A549 treated with AZD9567 at 1 μM for 4 hours (cell line): ENCODE measurements around the gene NPHS1. TPM values are rescaled to one million over a fixed set of nuclear protein-coding genes. Genes with fewer than 3 reads are reported as not detected.

Experiments used
- total RNA-seq: library from RNA; stranded (reverse); fragments of 200-300 nt; extraction: Qiagen RNA extraction; gene quantifications from 5 replicates; pipeline ENCODE4 v1.2.3, GENCODE V29; 2022; ENCODE audit not compliant: insufficient read depth

Gene NPHS1, protein sequence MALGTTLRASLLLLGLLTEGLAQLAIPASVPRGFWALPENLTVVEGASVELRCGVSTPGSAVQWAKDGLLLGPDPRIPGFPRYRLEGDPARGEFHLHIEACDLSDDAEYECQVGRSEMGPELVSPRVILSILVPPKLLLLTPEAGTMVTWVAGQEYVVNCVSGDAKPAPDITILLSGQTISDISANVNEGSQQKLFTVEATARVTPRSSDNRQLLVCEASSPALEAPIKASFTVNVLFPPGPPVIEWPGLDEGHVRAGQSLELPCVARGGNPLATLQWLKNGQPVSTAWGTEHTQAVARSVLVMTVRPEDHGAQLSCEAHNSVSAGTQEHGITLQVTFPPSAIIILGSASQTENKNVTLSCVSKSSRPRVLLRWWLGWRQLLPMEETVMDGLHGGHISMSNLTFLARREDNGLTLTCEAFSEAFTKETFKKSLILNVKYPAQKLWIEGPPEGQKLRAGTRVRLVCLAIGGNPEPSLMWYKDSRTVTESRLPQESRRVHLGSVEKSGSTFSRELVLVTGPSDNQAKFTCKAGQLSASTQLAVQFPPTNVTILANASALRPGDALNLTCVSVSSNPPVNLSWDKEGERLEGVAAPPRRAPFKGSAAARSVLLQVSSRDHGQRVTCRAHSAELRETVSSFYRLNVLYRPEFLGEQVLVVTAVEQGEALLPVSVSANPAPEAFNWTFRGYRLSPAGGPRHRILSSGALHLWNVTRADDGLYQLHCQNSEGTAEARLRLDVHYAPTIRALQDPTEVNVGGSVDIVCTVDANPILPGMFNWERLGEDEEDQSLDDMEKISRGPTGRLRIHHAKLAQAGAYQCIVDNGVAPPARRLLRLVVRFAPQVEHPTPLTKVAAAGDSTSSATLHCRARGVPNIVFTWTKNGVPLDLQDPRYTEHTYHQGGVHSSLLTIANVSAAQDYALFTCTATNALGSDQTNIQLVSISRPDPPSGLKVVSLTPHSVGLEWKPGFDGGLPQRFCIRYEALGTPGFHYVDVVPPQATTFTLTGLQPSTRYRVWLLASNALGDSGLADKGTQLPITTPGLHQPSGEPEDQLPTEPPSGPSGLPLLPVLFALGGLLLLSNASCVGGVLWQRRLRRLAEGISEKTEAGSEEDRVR (N-terminal part only)
- total RNA-seq: 0.47 to 0.70 TPM (median 0.57 TPM) in 4 of 5 replicates, not detected in the other

DNA sequence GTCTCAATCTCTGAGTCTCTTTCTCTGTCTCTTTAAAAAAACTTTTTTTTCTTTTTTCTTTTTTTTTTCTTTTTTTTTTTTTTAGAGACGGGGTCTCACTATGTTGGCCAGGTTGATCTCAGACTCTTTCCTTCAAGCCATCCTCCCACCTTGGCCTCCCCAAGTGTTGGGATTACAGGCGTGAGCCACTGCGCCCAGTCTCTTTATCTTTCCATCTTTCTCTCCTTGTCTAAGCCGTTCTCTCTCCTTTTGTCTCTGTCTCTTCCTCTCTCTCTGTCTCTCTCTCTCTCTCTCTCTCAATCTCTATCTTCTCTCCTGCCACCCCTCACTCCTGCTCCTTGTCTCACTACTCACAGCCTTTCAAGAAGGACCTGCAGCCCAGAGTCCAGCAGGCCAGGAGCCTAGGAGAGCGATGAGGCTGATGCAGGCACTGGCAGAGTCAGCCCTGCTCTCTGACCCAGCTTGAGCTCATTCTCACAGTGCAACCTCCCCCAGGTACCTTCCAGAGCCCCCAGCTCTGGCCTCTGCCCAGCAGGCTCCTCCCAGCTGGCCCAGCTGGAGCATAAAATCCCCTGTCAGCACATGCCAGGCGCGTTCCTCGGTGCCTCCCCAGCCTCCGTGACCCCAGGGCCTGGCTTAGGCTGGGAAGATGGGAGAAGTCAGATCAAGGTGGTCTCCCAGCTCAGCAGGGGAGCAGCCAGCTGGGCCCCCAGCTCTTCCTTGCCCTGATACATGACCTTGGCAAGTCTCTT, at the start of gene NPHS1:
TSS of gene NPHS1 (minus strand) at position 476 of the 752 bp plus-strand sequence. CDS start 667 bp downstream, outside the sequence.

DNA sequence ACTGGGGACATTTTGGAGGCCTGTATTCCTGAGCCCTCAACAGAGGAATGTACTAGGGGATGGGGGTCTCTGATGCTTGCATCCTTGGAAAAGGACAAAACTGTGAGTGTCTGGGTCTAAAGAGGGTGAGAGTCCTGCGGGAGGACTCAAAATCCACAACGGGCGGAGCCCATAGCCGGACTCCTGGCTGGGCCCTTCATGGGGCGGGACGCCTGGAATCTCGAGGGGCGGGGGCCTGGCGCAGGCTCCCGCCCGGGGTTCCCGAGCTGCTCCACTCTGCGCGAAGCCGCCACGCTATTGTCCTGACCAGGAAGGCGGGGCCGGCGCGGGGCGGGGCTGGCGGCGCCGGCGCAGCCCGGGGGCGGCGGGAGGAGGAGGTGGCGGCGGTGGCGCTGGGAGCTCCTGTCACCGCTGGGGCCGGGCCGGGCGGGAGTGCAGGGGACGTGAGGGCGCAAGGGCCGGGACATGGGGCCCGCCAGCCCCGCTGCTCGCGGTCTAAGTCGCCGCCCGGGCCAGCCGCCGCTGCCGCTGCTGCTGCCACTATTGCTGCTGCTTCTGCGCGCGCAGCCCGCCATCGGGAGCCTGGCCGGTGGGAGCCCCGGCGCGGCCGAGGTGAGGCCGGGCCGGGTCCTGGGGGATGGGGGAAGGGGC, 16.0 kb upstream of the NPHS1 start, which contains the start of gene APLP1:
TSS of gene APLP1 (plus strand) at position 403 of the 651 bp plus-strand sequence. CDS start at position 466, 63 bp downstream.

DNA sequence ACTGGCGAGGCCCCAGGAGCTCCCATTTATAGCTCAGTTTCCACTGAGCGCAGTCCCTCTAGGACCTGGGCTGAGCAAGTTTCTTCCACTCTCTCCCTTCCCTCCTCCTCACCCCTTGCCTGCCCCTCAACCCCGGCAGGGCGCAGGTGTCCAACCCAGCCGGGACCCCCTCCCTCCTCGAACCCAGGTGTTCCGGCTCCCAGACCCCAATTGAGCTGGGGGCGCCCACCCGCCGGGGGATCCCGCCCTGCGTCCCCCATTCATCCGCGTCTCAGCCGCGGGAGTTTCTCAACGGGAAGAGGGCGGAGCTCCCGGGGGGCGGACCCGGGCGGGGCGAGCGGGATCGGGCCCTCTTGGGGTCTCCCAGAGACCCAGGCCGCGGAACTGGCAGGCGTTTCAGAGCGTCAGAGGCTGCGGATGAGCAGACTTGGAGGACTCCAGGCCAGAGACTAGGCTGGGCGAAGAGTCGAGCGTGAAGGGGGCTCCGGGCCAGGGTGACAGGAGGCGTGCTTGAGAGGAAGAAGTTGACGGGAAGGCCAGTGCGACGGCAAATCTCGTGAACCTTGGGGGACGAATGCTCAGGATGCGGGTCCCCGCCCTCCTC, 4.3 kb upstream of the NPHS1 start, which contains the start of gene KIRREL2:
TSS of gene KIRREL2 (plus strand) at position 366 of the 604 bp plus-strand sequence. CDS start at position 575, 209 bp downstream.

DNA sequence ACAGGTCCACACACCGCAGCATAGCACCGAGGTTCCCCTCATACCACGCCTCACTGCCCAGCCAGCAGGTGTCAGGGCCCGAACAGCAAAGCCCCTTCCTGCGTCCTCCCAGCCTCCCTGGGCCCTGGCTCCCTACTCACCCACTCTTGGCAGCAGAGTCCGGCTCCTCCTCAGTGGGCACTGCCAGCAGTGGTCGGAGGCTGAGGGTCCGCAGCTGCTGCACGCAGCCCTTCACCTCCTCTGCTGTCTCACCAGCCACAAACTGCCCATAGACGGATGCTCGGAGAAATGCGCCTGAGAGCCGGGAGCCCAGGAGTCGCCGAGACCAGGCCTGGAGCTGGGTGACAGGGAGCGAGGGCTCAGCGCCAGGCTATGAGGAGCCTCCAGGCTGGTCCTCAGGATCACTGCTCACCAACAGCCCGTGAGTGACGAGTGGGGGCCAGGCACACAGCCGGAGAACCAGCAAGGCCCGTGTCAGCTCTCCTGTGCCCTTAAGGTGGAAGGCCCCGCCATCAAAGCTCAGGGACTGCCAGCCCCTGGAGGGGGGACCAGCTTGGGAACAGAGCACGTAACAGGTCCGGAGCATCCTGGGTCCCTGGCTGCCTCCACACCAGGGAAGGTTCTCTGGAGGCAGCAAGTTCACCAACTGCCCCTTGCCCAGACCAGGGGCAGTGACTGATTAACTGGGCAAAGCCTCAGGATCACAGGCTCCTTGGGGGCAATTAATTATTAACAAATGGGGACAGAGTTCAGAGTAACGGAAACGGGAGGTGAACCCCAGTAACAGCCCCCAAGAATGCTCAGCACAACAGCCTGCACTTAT, 39.9 kb downstream of the NPHS1 start, which contains the start of gene PRODH2:
TSS of gene PRODH2 (minus strand) at position 626 of the 823 bp plus-strand sequence. CDS start at position 586, 40 bp downstream.

Other genes with a start within 250 kb of the NPHS1 start
- gene HAUS5, start 239.8 kb downstream of the NPHS1 start, total RNA-seq: 7.1 to 16.9 TPM (median 15.8 TPM) in 5 replicates
- 134 to 209 TPM (median 196 TPM) in 5 replicates for gene RBM42, start 223.5 kb downstream of the NPHS1 start, total RNA-seq
- 1.8 to 3.6 TPM (median 2.4 TPM) in 4 of 5 replicates, not detected in the other for gene ETV2, start 210.8 kb downstream of the NPHS1 start, total RNA-seq
- 1,345 to 2,265 TPM (median 1,386 TPM) in 5 replicates for gene COX6B1, start 204.2 kb downstream of the NPHS1 start, total RNA-seq
- 0.75 to 1.1 TPM (median 0.86 TPM) in 4 of 5 replicates, not detected in the other for gene UPK1A, start 186.0 kb downstream of the NPHS1 start, total RNA-seq
- not detected in 5 replicates for gene ZBTB32, start 147.9 kb downstream of the NPHS1 start, total RNA-seq
- 56.0 to 66.5 TPM (median 61.9 TPM) in 5 replicates for gene KMT2B, start 134.5 kb downstream of the NPHS1 start, total RNA-seq
- 12.6 to 17.0 TPM (median 12.9 TPM) in 5 replicates for gene IGFLR1, start 110.1 kb downstream of the NPHS1 start, total RNA-seq
- 14.5 to 26.3 TPM (median 25.6 TPM) in 5 replicates for gene U2AF1L4, start 107.1 kb downstream of the NPHS1 start, total RNA-seq
- gene PSENEN, start 106.9 kb downstream of the NPHS1 start, total RNA-seq: 259 to 313 TPM (median 277 TPM) in 5 replicates
- gene LIN37, start 103.9 kb downstream of the NPHS1 start, total RNA-seq: 22.9 to 57.3 TPM (median 27.5 TPM) in 5 replicates
- 0.28 to 0.42 TPM (median 0.36 TPM) in 4 of 5 replicates, not detected in the other for gene HSPB6, start 95.5 kb downstream of the NPHS1 start, total RNA-seq
- 23.3 to 34.4 TPM (median 28.2 TPM) in 5 replicates for gene PROSER3, start 94.3 kb downstream of the NPHS1 start, total RNA-seq
- 5.6 to 17.7 TPM (median 8.4 TPM) in 5 replicates for gene ARHGAP33, start 76.9 kb downstream of the NPHS1 start, total RNA-seq
- gene PRODH2, start 39.7 kb downstream of the NPHS1 start, total RNA-seq: 0.22 to 0.40 TPM (median 0.32 TPM) in 4 of 5 replicates, not detected in the other
- 0.39 to 0.61 TPM (median 0.49 TPM) in 4 of 5 replicates, not detected in the other for gene KIRREL2, start 4.4 kb upstream of the NPHS1 start, total RNA-seq
- 58.7 to 97.2 TPM (median 91.0 TPM) in 5 replicates for gene APLP1, start 16.1 kb upstream of the NPHS1 start, total RNA-seq
- gene NFKBID, start 48.0 kb upstream of the NPHS1 start, total RNA-seq: 3.0 to 9.9 TPM (median 8.2 TPM) in 5 replicates
- 0.25 to 0.67 TPM (median 0.50 TPM) in 4 of 5 replicates, not detected in the other for gene HCST, start 50.0 kb upstream of the NPHS1 start, total RNA-seq
- gene TYROBP, start 55.8 kb upstream of the NPHS1 start, total RNA-seq: 0.17 TPM in 1 of 5 replicates, not detected in the others
- 14.2 to 23.4 TPM (median 21.3 TPM) in 5 replicates for gene LRFN3, start 83.9 kb upstream of the NPHS1 start, total RNA-seq
- 25.6 to 52.9 TPM (median 51.2 TPM) in 5 replicates for gene SDHAF1, start 142.7 kb upstream of the NPHS1 start, total RNA-seq
- 0.20 to 0.43 TPM (median 0.23 TPM) in 4 of 5 replicates, not detected in the other for gene SYNE4, start 156.3 kb upstream of the NPHS1 start, total RNA-seq
- gene ALKBH6, start 161.7 kb upstream of the NPHS1 start, total RNA-seq: 22.8 to 29.3 TPM (median 23.7 TPM) in 5 replicates
- gene CLIP3, start 180.4 kb upstream of the NPHS1 start, total RNA-seq: 1.0 to 1.4 TPM (median 1.2 TPM) in 4 of 5 replicates, not detected in the other
- 7.1 to 7.9 TPM (median 7.8 TPM) in 5 replicates for gene THAP8, start 201.8 kb upstream of the NPHS1 start, total RNA-seq
- gene WDR62, start 202.4 kb upstream of the NPHS1 start, total RNA-seq: 20.3 to 30.6 TPM (median 28.8 TPM) in 5 replicates